HuH-7 (cell line): Measurements from ENCODE around the gene RALGPS1.

Source experiments
- DNase-seq: peaks from one replicate; pipeline ENCODE4 v3.0.0; 2011; ENCODE audit warnings: low spot score

The RALGPS1 gene

DNA sequence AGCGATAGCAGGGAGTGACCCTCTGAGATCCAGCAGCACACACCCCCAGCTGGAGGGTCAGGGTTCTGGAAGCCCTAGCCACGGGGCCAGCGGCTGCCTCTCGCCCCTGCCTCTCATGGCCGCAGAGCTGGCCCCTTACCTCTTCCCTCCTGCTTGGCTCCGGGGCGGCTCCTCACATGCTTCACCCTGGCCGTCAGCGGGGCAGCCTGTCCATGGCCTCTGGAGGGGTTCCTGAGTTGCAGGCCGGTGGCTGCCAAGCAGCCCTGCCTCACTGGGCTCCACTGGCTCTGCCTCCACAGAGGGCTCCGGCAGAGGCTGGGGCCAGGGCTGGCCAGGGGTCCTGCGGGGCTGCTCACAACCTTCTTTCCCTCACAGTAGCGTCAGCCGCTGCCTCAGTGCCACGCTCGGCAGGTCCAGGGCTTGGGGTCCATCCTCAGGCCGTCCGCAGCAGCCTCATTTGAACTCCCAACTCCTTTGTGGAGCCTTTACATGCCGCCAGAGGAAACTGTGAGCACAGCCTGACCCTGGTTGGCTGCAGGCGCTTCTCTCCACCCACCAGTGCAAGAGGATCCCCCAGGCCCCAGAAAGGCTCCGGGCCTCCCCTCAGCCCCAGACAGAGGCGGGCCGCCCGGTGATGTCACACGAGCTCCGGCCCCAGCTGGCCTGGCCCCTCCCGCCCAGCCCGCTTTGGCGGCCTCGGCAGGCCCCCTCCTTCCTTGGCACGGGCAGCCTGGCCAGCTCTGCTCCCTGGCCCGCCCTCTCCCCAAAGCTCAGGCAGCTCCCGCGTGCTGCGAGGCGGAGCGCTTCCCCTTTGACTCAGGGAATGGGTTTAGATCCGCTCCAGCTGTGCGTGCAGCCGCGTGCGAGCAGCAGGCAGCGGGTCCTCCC, 207.8 kb downstream of the RALGPS1 start, which contains the start of gene ANGPTL2:
ANGPTL2 (minus strand) TSS at position 460 of the 888 bp plus-strand sequence. CDS start 13,904 bp downstream, outside the sequence.
- no peak for DNase-seq

DNA sequence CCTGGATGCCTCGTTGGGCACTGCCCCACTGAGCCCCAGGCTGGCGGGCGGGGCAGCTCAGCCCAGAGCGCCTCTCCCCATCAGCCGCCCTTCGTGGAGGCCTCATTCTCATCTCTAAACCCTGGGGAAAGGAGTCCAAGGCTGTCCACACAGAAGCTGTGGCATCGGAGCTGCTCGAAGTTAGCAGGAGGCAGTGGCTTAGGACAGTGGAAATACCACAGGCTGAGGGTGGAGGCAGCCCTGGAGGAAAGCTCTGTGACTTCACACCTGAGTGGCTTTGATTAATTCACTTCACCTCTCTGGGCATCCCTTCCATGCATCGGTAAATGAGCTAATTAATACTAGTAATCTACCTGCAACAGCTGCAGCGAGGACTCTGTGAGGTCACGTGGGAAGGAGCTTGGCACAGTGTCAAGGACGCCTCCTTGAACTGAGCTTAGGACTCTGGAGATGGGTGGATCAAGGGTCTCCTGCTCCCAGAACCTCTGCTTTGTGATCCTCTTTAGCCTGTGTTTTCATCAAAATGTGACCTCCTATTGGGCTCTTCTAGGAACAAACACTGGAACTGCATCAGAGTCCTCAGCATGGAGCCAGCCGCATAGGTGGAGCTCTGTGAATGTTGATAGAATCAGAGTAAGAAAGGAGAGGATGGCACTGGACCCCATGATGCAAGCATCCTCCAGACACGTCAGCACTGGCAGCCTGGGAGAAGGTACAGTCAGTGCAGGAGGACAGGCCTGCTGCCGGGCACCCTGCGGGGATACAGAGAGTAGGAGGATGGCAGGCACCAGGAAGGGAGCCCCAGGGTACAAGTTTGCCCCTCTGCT, 208.7 kb downstream of the RALGPS1 start:
- DNase-seq = no peak

DNA sequence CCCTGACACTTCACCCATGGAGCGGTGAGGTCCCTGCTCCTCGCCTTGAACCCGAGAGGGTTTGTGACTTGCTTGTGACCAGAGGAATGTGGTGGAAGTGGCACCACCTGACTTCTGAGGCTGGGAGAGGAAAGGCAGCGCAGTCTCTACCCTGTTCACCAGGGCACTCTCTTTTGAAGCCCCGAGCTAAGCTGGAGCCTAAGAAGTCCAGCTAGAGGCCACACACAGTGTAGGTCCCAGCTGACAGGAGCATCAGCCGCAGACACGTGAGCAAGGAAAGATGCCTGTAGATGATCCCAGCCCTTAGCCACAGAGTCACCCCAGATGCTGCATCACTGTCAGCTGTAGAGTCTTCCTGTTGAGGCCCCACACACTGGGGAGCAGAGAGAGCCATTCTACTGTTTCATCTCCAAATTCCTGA, 209.5 kb downstream of the RALGPS1 start:
- DNase-seq = no peak

DNA sequence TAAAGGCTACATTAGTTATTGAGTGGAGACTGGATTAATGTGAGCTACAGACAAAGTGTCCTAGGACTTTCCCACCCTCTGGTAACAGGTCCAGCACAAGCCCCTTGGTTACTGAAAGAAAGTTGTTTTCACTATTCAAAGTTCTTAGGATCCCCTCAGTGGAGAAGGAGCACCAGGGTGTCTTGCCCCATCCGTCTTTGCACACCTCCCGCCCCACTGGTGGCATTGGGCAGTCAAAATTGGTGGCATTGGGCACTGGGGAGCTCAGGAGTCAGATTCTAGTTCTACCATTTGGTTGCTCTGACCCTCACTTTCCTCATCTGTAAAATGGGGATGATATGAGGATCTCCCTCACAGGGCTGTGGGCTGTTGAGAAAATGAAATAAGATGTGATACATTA, 210.2 kb downstream of the RALGPS1 start:
- no peak for DNase-seq

- DNase-seq = no peak
Observed at GRCh38 chr9:127126971-127127370, 212.4 kb downstream of the RALGPS1 start.

GRCh38 chr9:127128341-127129072, 213.9 kb downstream of the RALGPS1 start:
- DNase-seq = no peak

- DNase-seq = no peak
Observed at GRCh38 chr9:127129073-127129717, 214.6 kb downstream of the RALGPS1 start.

DNA sequence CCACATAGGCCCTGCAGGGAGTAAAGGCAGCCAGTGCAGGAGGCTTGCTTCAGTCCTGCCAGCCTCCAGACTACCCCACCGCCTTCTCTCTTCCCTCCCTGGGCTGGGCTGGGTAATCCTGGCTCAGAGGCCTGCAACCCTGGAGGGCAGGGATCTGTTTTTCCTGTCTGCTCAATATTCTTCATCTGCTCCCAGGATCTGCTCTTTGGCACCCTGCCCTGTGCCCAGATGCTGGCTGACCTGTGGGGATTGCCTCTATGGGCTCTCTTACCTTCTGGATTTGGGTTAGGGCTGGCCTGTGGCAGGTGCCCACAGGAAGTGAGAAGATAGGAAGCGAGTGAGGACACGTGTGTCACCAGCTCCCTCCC, 215.1 kb downstream of the RALGPS1 start:
- DNase-seq = no peak

DNA sequence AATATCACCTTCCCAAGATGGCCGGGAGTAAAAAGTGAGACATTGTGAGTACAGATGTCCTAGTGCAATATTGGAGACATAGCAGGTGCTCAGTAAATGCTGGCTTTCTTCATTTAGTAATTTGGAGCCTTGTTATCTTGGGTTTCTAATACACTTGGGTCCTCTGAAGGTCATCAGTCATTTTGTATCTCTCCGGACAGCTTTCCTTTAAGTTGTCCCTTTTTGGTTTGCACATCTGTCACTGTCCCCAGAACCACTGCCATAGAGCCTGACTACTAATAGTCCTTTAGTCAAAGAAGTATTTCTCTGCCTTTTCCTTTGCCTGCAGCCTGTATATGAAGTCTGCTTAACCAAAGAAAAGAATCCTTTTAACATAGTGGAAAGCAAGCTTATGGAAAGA, 215.7 kb downstream of the RALGPS1 start:
- DNase-seq = no peak

GRCh38 chr9:127130661-127131538, 216.3 kb downstream of the RALGPS1 start:
- DNase-seq = no peak

GRCh38 chr9:127131871-127132270, 217.3 kb downstream of the RALGPS1 start:
- no peak for DNase-seq

DNA sequence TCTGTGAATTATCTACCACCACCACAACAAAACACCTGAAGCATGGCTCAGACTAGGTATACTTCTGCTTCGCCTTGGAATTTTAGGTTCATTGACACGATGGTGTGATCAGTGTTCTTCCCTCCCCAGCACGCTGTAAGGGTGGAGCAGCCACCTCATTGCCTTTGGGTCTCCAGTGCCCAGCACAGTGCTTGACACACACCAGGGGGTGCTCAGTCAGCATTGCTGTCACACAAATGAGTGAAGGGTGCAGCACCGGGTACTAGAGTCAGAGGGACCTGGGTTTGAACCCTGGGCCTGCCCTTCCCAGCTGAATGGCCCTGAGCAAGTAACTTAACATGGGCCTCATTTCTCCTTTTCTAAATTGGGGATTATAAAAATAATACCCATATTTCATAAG, 217.8 kb downstream of the RALGPS1 start:
- no peak for DNase-seq

- DNase-seq = no peak
Observed at GRCh38 chr9:127132921-127133647, 218.5 kb downstream of the RALGPS1 start.

- no peak for DNase-seq
Observed at GRCh38 chr9:127133739-127134167, 219.2 kb downstream of the RALGPS1 start.

DNA sequence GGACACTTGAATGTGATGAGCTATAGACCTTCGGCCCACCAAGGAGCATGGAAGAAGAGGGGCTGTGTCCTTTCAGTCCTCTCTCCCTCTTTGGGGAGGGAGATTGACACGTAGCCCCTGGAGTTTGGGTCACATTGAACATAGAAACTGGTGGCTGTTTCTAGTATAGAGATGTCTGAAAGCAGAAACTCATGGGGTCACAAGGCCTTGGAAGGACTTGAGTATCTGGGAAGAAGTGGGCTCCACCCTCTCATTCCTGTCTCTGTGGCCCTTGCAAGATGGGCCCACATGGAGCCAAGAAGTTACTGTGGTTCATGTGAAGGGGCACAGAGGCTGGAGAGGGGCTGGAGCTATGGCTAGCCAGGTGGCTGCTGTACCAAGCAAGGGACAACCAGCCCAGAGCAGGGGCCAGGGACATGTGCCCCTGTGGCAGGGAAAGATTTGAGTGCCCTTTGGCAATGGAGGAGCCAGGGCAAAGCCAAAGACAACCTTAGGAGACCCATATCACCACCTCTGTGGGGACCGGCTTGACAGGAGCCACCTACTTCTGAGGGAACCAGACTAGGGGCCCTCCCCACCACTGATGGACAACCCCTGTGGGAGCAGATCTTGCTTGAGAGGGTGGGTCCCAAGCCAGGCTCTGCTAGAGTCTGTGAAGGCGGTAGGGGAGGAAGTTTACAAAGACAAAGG, 220.6 kb downstream of the RALGPS1 start:
- no peak for DNase-seq

- DNase-seq = no peak
Observed at GRCh38 chr9:127136081-127136879, 221.7 kb downstream of the RALGPS1 start.

DNA sequence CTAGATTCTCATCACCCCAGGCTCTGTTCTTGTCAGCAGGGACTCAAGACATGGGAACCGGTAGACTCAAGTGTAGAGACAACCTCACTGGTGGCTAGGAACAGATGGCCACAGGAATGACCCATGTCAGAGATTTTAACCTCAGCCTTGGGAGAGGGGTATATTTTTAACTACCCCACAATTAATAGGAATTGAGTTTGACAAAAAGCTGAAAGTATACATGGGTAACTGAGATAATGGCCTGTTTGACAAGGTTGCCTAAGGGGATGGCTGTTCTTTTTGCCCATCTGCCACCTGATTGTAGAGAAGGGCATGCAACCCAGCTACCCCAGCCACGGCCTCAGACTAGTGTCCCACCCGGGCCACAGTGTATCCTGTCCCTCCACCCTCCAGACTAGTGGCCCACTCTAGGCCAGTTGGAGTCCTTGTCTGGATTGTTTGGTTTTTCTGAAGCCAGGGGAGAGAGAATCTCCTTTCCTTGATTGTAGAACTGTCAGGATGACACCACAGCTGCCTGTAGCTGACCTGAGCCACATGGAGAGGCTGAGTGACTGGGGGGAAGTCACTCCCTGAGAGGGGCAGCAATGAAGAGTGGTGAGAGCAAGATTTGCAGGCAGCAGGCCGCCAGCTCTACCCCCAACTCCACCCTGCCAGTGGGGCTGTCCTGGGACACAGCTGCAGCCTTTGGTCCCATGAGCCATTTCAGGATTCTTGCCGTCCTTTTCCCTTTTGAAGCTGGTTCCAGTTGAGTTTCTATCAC, 222.5 kb downstream of the RALGPS1 start:
- no peak for DNase-seq
